Keratinocyte (primary cell): ENCODE data around the gene GPR63. TPM values are rescaled to one million over a fixed set of nuclear protein-coding genes. Genes with fewer than 3 reads are reported as not detected.

ENCODE experiments used
- DNase-seq: peaks from one replicate; pipeline ENCODE4 v3.0.0-alpha.2; 2011; ENCODE audit warnings: low read depth, missing footprints, low spot score
- FAIRE-seq: peaks from 2 replicates; lab custom pipeline; 2011; peaks lifted over from hg19 to GRCh38; lab: Jason Lieb, UNC
- H2AFZ ChIP-seq: 2 replicates; pipeline ENCODE4 v1.6.0; 2012; ENCODE audit warnings: low read length, control low read depth, inconsistent platforms; ENCODE audit not compliant: control insufficient read depth
- H3K27ac ChIP-seq: 2 replicates; pipeline ENCODE4 v1.5.1; 2011; ENCODE audit warnings: low read length; ENCODE audit not compliant: control insufficient read depth, insufficient read depth
- H3K27me3 ChIP-seq: 3 replicates; pipeline ENCODE4 v1.6.0; 2011; ENCODE audit warnings: low read length; ENCODE audit not compliant: control insufficient read depth, insufficient read depth; ENCODE audit errors: extremely low read depth
- H3K36me3 ChIP-seq, 2 experiments: 2 replicates in 1 of 2; 3 replicates in 1 of 2; pipeline ENCODE4 v1.5.1; 2011; ENCODE audit warnings: low read length in 2 of 2, mild to moderate bottlenecking in 1 of 2; ENCODE audit not compliant: control insufficient read depth in 2 of 2, insufficient read depth in 2 of 2; ENCODE audit errors: extremely low read depth in 1 of 2
- H3K4me1 ChIP-seq: 3 replicates; pipeline ENCODE4 v1.5.1; 2011; ENCODE audit warnings: low read length; ENCODE audit not compliant: control insufficient read depth, insufficient read depth; ENCODE audit errors: extremely low read depth
- H3K4me2 ChIP-seq: 3 replicates; pipeline ENCODE4 v1.6.0; 2011; ENCODE audit warnings: low read depth, low read length; ENCODE audit not compliant: control insufficient read depth, insufficient read depth; ENCODE audit errors: extremely low read depth
- H3K4me3 ChIP-seq, 3 experiments: fragments of 200-600 bp in 1 of 3; sonication (generic) in 1 of 3; 2 replicates in 2 of 3; 3 replicates in 1 of 3; pipeline ENCODE4 v1.5.1; 2011 to 2016; ENCODE audit warnings: low read length in 3 of 3, mild to moderate bottlenecking in 3 of 3, control low read depth in 2 of 3, inconsistent platforms in 1 of 3, low read depth in 1 of 3, mixed read lengths in 1 of 3, mixed run types in 1 of 3, moderate library complexity in 1 of 3; ENCODE audit not compliant: control insufficient read depth in 2 of 3, insufficient read depth in 2 of 3; ENCODE audit errors: extremely low read depth in 1 of 3
- H3K79me2 ChIP-seq: 2 replicates; pipeline ENCODE4 v1.6.0; 2012; ENCODE audit warnings: low read length; ENCODE audit not compliant: control insufficient read depth, insufficient read depth
- H3K9ac ChIP-seq: 3 replicates; pipeline ENCODE4 v1.6.0; 2011; ENCODE audit warnings: low read length; ENCODE audit not compliant: control insufficient read depth, insufficient read depth; ENCODE audit errors: extremely low read depth
- H3K9me1 ChIP-seq: 3 replicates; pipeline ENCODE4 v1.6.0; 2011; ENCODE audit warnings: low read length; ENCODE audit not compliant: control insufficient read depth, insufficient read depth; ENCODE audit errors: extremely low read depth
- H3K9me3 ChIP-seq: 2 replicates; pipeline ENCODE4 v1.5.1; 2012; ENCODE audit warnings: low read depth, low read length; ENCODE audit not compliant: control insufficient read depth
- H4K20me1 ChIP-seq: 3 replicates; pipeline ENCODE4 v1.6.0; 2011; ENCODE audit warnings: low read length; ENCODE audit not compliant: control insufficient read depth, insufficient read depth; ENCODE audit errors: extremely low read depth
- EZH2 ChIP-seq: IDR thresholded peaks from one replicate; pipeline ENCODE4 v1.6.1; 2012; ENCODE audit warnings: inconsistent platforms, mild to moderate bottlenecking, low read length, moderate library complexity
- dilution Hi-C: fragments of 300-500 bp; cut with MboI; formaldehyde crosslinking; loops from one replicate; pipeline ENCODE4 v1.7.0; 2020; ENCODE audit warnings: low sequenced_read_pairs; ENCODE audit not compliant: extremely low pct_ligation_motif_present
- polyA plus RNA-seq, 5 experiments: library from polyadenylated mRNA; depleted of rRNA in 3 of 5; stranded (reverse) in 3 of 5; stranded (forward) in 1 of 5; unstranded in 1 of 5; fragments of >200 nt; gene quantifications; 1 replicate in 1 of 5; 2 replicates in 3 of 5; 3 replicates in 1 of 5; pipeline versions ENCODE4 v1.2.1 to v1.2.3, GENCODE V29; 2011 to 2012; ENCODE audit warnings: missing spikeins in 2 of 5, low read depth in 1 of 5, low replicate concordance in 1 of 5
- TF ChIP-seq, protein P1 (sequence below), 3 experiments: IDR thresholded peaks in 1 of 3; conservative IDR thresholded peaks in 1 of 3; optimal IDR thresholded peaks in 1 of 3; 2 replicates in 2 of 3; 3 replicates in 1 of 3; pipeline versions ENCODE3 to v1.5.1; 2011; ENCODE audit warnings: low read length in 3 of 3, mild to moderate bottlenecking in 3 of 3, moderate library complexity in 2 of 3, control low read depth in 1 of 3, inconsistent platforms in 1 of 3; ENCODE audit not compliant: insufficient read depth in 2 of 3; ENCODE audit errors: extremely low read depth in 1 of 3

GPR63 gene
- polyA plus RNA-seq, 1 donor (not counting 4 experiments of a cell fraction or from before 2014, with no cell fraction given), result 1.9 TPM

DNA sequence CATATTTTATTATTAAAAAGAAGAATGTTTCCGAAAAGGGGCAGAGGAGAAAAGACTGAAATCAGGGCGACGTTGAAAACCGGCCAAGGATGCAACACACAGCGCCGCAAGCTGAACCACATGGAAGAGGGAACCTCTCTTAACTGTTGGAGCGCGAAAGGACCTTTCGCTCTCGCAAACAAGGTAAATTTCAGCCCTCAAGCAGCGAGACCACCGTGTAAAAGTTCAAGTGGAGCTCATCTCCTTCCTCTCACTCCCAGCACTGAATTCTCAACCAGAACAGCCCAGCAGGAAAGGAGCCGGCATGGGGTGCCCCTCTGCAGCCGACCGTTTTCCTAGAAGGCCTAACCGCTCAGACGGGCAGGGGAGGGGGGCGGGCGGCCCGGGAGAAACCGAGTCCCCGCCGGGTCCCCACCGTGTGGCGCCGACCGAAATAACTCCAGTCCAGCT, 621 bp downstream of the GPR63 start:
- Histone ChIP-seq H3K9ac (peak overlapping the region; percentile 77), H3K4me2 (peak overlapping the region; percentile 91), H3K27me3 (peaks cover 12% of the 10 kb centered on the region), H3K4me1 (peaks cover 3% of the 10 kb centered on the region), H3K9me3 (no peaks in the 10 kb centered on the region), H3K79me2 (no peaks in the 10 kb centered on the region), H3K27ac (peak overlapping the region; percentile 23), H2AFZ (peak overlapping the region; percentile 98), H3K36me3 (no peaks in the 10 kb centered on the region), H3K9me1 (no peaks in the 10 kb centered on the region), H4K20me1 (no peaks in the 10 kb centered on the region), H3K4me3 (peak overlapping the region; percentile 79 to 90 (median 89))
- dilution Hi-C loops, result no loop called here
- DNase-seq, result no peak
- no peak for FAIRE-seq
- TF ChIP-seq EZH2, result no peak
- TF ChIP-seq, protein P1, sequence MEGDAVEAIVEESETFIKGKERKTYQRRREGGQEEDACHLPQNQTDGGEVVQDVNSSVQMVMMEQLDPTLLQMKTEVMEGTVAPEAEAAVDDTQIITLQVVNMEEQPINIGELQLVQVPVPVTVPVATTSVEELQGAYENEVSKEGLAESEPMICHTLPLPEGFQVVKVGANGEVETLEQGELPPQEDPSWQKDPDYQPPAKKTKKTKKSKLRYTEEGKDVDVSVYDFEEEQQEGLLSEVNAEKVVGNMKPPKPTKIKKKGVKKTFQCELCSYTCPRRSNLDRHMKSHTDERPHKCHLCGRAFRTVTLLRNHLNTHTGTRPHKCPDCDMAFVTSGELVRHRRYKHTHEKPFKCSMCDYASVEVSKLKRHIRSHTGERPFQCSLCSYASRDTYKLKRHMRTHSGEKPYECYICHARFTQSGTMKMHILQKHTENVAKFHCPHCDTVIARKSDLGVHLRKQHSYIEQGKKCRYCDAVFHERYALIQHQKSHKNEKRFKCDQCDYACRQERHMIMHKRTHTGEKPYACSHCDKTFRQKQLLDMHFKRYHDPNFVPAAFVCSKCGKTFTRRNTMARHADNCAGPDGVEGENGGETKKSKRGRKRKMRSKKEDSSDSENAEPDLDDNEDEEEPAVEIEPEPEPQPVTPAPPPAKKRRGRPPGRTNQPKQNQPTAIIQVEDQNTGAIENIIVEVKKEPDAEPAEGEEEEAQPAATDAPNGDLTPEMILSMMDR (optimal IDR thresholded peaks at IDR 0.05 in 1 of 3, IDR thresholded peaks at IDR 0.05 in 1 of 3, conservative IDR thresholded peaks at IDR 0.05 in 1 of 3; ENCODE audit: extremely low read depth in 1 of 3, insufficient read depth in 2 of 3, low read length in 3 of 3), result no peak

DNA sequence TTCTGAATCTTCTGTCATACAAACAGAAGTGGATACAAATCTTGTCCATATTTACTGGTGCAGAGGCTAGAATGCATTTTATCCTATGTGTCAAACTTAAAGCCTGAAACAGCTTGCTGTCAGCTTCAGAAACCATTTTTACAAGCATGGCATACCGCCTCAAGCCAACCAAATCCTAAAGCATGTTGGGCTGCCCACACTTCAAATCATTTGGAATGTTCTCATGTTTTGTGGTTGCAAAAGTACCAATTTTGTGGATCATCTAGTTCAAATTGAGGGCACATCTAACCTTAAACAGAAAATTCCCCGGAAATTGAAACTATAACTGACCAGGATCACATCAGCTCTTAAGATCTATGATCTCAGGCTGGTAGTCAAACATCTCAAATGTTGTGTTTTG, 3.2 kb downstream of the GPR63 start:
- no peak for TF ChIP-seq EZH2
- TF ChIP-seq, protein P1 (optimal IDR thresholded peaks at IDR 0.05 in 1 of 3, IDR thresholded peaks at IDR 0.05 in 1 of 3, conservative IDR thresholded peaks at IDR 0.05 in 1 of 3; ENCODE audit: extremely low read depth in 1 of 3, insufficient read depth in 2 of 3, low read length in 3 of 3), result no peak
- Histone ChIP-seq H3K36me3 (no peaks in the 10 kb centered on the region), H4K20me1 (no peaks in the 10 kb centered on the region), H3K9me3 (no peaks in the 10 kb centered on the region), H3K79me2 (no peaks in the 10 kb centered on the region), H3K4me3 (no peak overlapping the region), H2AFZ (no peak overlapping the region), H3K4me1 (peaks cover 3% of the 10 kb centered on the region), H3K9me1 (no peaks in the 10 kb centered on the region), H3K4me2 (no peak overlapping the region), H3K27me3 (peaks cover 12% of the 10 kb centered on the region), H3K9ac (no peak overlapping the region), H3K27ac (no peak overlapping the region)
- dilution Hi-C loops, result no loop called here
- FAIRE-seq (no peak), DNase-seq (no peak)
